ENCODE data around the gene TAF7L.

TAF7L gene

GRCh38 chrX:101223226-101223625 lies 67.9 kb downstream of the TAF7L start:
- DNase-seq (ENCODE audit: low read depth), result no peak

GRCh38 chrX:101220662-101221260 lies 70.4 kb downstream of the TAF7L start:
- DNase-seq (ENCODE audit: low read depth), result no peak

GRCh38 chrX:101219864-101220346 lies 71.2 kb downstream of the TAF7L start:
- no peak for DNase-seq (ENCODE audit: low read depth)

GRCh38 chrX:101219116-101219863 lies 71.8 kb downstream of the TAF7L start, which contains the start of gene DRP2:
TSS of gene DRP2 (plus strand) at chrX:101219786. CDS start at chrX:101231648, 11,862 bp downstream.
- DNase-seq (ENCODE audit: low read depth), result no peak
